Glutamatergic neuron (in vitro differentiated cells): Measurements from ENCODE around the gene AMT. TPM values are rescaled to one million over a fixed set of nuclear protein-coding genes. Genes with fewer than 3 reads are reported as not detected.

Source experiments
- DNase-seq: peaks from one replicate; pipeline ENCODE4 v3.0.0; 2022
- H3K27ac Mint-ChIP-seq: one replicate; pipeline ENCODE4 v1.8.0; 2020; ENCODE audit warnings: mild to moderate bottlenecking, mixed read lengths, inconsistent platforms; ENCODE audit not compliant: unreplicated experiment
- H3K27me3 Mint-ChIP-seq: one replicate; pipeline ENCODE4 v1.8.0; 2020; ENCODE audit warnings: mild to moderate bottlenecking, moderate library complexity, mixed read lengths, inconsistent platforms; ENCODE audit not compliant: unreplicated experiment
- H3K36me3 Mint-ChIP-seq: one replicate; pipeline ENCODE4 v1.8.0; 2020; ENCODE audit warnings: mild to moderate bottlenecking, mixed read lengths, inconsistent platforms; ENCODE audit not compliant: unreplicated experiment
- H3K4me1 Mint-ChIP-seq: one replicate; pipeline ENCODE4 v1.8.0; 2020; ENCODE audit warnings: mild to moderate bottlenecking, low read depth, mixed read lengths, inconsistent platforms; ENCODE audit not compliant: unreplicated experiment
- H3K4me3 Mint-ChIP-seq: one replicate; pipeline ENCODE4 v1.8.0; 2020; ENCODE audit warnings: mild to moderate bottlenecking, mixed read lengths, inconsistent platforms; ENCODE audit not compliant: unreplicated experiment
- H3K9me3 Mint-ChIP-seq: one replicate; pipeline ENCODE4 v1.8.0; 2020; ENCODE audit warnings: mild to moderate bottlenecking, moderate library complexity, mixed read lengths, inconsistent platforms; ENCODE audit not compliant: unreplicated experiment
- total RNA-seq: library from RNA; stranded (reverse); fragmentation: NEBNext Ultra II Directional; extraction: Animal tissue kit (Norgen Biotek cat#: 25700); gene quantifications from one replicate; pipeline ENCODE4 v1.2.1, GENCODE V29; 2021; ENCODE audit not compliant: unreplicated experiment
- TF ChIP-seq, protein P1 (sequence below): fragments of 200-600 bp; sonication (generic); IDR thresholded peaks from one replicate; pipeline ENCODE4 v1.5.0; 2021; ENCODE audit not compliant: partially characterized antibody, unreplicated experiment

The AMT gene
- total RNA-seq, 1 donor from 2014 or later = 12.4 TPM

DNA sequence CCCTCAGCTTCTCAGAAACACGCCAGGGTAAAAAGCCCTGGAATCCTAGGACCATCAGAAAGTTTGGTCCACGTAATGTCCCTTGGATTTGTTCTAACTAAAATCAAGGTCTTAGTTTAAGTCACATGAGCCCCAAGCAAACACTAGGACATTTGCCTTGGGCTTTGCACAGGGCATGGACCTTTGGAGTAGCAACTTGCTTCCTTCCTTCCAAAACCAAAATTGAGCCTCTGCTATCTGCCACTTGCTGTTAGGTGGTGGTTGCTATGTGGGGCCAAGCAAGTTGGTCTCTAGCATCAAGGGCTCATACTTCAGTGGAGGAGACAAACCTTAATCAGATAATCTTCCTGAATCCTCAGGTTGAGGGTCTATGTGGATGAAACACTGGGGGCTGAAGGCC is 43.8 kb upstream of the AMT start:
- TF ChIP-seq, protein P1, sequence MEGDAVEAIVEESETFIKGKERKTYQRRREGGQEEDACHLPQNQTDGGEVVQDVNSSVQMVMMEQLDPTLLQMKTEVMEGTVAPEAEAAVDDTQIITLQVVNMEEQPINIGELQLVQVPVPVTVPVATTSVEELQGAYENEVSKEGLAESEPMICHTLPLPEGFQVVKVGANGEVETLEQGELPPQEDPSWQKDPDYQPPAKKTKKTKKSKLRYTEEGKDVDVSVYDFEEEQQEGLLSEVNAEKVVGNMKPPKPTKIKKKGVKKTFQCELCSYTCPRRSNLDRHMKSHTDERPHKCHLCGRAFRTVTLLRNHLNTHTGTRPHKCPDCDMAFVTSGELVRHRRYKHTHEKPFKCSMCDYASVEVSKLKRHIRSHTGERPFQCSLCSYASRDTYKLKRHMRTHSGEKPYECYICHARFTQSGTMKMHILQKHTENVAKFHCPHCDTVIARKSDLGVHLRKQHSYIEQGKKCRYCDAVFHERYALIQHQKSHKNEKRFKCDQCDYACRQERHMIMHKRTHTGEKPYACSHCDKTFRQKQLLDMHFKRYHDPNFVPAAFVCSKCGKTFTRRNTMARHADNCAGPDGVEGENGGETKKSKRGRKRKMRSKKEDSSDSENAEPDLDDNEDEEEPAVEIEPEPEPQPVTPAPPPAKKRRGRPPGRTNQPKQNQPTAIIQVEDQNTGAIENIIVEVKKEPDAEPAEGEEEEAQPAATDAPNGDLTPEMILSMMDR = no peak
- no peak overlapping the region for H3K4me3 Mint-ChIP-seq
- peaks cover 12% of the 10 kb centered on the region for H3K4me1 Mint-ChIP-seq
- H3K27me3 Mint-ChIP-seq = peaks cover 3% of the 10 kb centered on the region
- no peak overlapping the region for H3K27ac Mint-ChIP-seq
- H3K9me3 Mint-ChIP-seq = peaks cover 6% of the 10 kb centered on the region
- DNase-seq = no peak
- no peaks in the 10 kb centered on the region for H3K36me3 Mint-ChIP-seq

DNA sequence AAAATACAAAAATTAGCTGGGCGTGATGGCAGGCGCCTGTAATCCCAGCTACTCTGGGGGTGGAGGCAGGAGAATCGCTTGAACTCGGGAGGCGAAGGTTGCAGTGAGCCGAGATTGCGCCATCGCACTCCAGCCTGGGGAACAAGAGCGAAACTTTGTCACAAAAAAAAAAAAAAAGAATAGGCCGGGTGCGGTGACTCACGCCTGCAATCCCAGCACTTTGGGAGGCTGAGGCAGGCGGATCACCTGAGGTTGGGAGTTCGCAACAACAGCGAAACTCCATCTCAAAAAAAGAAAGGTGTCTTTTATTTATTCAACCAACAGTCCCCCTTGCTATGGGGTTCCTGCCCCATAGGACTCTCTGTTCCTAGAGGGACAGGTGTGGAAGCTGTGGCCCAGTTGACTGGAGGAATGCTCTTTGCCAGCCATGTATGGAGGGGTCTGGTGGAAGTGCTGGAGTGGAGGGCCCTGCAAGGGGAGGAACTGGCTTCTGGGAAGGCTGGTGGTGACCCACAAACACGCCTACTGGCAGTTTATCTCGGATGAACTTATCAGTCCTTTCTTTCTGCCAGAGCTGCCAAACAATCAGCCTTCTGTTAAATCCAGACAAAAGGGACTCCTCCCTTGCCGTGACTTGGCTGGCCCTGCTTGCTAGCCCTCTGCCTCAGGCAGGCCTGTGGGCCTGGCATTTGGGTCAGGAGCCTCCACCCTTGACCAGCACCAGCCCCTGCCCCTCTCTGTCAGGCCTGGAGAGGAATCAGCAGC is 43.2 kb upstream of the AMT start:
- no peak overlapping the region for H3K4me3 Mint-ChIP-seq
- H3K27me3 Mint-ChIP-seq = no peaks in the 10 kb centered on the region
- no peak for DNase-seq
- H3K27ac Mint-ChIP-seq = no peak overlapping the region
- TF ChIP-seq, protein P1 = no peak
- H3K36me3 Mint-ChIP-seq = no peaks in the 10 kb centered on the region
- peaks cover 2% of the 10 kb centered on the region for H3K9me3 Mint-ChIP-seq
- peaks cover 11% of the 10 kb centered on the region for H3K4me1 Mint-ChIP-seq

DNA sequence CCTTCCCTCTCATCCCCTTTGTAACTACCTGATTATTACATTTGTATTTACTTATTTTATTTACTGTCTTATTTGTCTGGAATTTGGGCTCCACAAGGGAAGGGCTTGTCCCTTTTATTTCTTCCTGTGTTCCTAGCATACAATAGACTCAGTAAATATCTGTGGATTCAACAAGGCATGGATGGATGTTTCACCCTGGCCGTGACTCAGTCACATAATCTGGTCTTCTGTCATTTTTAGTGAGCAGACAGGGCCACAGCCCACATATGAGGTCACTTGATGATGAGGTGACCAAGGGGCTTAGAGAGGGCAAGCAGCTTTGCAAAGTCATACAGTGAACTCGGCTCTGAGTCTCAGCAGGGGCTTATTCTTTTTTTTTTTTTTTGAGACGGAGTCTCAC is 39.9 kb upstream of the AMT start:
- H3K4me1 Mint-ChIP-seq = peaks cover 16% of the 10 kb centered on the region
- no peak for DNase-seq
- peaks cover 2% of the 10 kb centered on the region for H3K27me3 Mint-ChIP-seq
- peak overlapping the region; percentile 68 for H3K4me3 Mint-ChIP-seq
- peak overlapping the region; percentile 52 for H3K27ac Mint-ChIP-seq
- peaks cover 2% of the 10 kb centered on the region for H3K9me3 Mint-ChIP-seq
- TF ChIP-seq, protein P1 = no peak
- no peaks in the 10 kb centered on the region for H3K36me3 Mint-ChIP-seq

DNA sequence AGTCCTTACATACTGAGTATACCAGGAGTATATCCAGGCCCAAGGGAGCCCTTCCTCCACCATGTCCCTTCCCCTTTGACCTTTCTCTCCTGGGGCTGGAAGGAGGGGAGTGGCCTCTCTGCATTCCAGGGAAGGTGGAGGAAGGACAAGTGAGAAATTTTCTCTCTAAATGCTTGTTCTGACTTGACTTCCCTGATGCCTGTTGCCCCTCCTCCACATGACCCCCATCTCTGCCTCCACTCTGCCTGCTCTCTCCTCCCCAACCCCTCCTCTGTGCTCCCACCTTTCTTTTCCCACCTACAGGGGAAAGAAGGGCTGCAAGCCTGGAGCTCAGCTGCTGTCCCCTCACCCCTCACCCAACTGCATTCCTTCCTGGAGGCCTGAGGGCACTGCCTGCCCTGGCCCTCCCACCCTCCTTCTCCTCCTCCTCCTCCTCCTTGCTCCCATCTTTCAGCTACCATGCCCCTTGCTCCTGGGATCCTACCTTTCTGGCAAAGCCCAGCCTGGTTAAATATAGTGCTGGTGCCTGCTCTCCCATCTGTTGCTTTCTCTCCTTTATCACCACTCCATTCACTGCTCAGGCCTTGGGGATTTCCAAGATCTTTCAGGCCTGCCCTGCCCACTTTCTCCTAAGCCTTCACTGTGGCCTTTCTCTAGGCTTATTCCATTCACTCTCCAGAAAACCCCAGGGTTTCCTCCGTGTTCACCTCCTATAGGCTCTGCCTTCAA is 39.3 kb upstream of the AMT start:
- H3K27me3 Mint-ChIP-seq = peaks cover 2% of the 10 kb centered on the region
- H3K4me3 Mint-ChIP-seq = peak overlapping the region; percentile 68
- no peaks in the 10 kb centered on the region for H3K36me3 Mint-ChIP-seq
- H3K27ac Mint-ChIP-seq = peak overlapping the region; percentile 50
- peaks cover 16% of the 10 kb centered on the region for H3K4me1 Mint-ChIP-seq
- no peak for DNase-seq
- no peaks in the 10 kb centered on the region for H3K9me3 Mint-ChIP-seq
- TF ChIP-seq, protein P1 = no peak

DNA sequence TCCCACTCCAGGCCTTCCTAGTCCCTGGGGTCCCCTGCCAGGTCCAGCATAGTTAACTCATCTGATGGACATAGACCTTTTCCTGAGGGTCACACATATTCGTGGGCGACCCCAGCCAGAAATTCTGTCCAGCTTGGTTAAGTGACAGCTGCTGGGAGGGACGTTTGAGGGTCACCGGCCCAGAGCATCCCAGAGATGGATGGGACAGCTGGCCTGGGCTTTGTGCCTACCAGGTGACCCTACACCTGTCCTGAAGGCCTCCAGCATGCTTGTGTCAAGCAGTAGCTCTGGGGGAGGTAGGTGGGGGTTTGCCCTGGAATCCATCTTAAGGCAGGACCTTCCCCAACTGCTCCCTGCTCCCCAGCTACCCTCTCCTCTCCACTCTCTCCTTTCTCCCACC is 38.7 kb upstream of the AMT start:
- H3K4me3 Mint-ChIP-seq = no peak overlapping the region
- no peaks in the 10 kb centered on the region for H3K36me3 Mint-ChIP-seq
- no peak overlapping the region for H3K27ac Mint-ChIP-seq
- TF ChIP-seq, protein P1 = no peak
- peaks cover 2% of the 10 kb centered on the region for H3K27me3 Mint-ChIP-seq
- H3K4me1 Mint-ChIP-seq = peaks cover 16% of the 10 kb centered on the region
- no peak for DNase-seq
- H3K9me3 Mint-ChIP-seq = peaks cover 2% of the 10 kb centered on the region
